ENCODE measurements around the gene ADAMTS12.

The ADAMTS12 gene

GRCh38 chr5:33649549-33650482, 242.0 kb downstream of the ADAMTS12 start:
- DNase-seq: no peak

DNA sequence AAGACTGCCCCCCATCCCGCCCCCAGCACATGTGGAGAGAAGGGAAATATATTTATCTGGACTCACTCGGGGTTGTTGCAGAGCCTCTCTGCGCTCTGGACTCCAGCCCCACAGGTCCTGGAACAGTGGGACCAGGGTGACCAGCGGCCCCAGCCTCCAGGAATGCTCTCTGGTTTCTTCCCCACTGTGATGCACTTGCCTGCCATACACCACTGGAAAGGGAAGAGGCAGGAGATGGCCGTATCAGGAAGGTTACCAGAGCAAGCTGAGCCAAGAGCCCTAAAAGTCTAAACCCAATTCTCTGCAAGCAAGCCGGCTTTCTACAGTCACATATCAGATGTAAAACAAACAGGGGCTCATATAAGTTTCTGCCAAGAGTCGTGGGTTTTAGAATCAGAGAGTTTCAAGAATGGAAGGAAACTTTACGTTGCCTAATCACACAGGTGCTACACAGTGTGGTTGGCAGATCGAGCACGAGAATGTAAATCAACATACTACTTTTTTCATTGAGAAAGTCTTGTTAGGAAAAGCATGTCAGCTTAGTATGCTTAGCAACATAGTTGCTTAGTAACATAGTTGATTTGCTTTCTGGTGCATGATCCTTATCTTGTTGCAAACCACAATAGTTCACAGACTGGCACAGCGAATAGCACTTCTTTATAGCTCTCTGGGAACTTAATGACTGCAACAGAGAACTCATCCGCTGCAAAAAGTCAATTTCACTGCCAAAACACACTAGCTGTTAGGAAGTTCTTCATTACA, 249.9 kb downstream of the ADAMTS12 start:
- no peak for DNase-seq

DNA sequence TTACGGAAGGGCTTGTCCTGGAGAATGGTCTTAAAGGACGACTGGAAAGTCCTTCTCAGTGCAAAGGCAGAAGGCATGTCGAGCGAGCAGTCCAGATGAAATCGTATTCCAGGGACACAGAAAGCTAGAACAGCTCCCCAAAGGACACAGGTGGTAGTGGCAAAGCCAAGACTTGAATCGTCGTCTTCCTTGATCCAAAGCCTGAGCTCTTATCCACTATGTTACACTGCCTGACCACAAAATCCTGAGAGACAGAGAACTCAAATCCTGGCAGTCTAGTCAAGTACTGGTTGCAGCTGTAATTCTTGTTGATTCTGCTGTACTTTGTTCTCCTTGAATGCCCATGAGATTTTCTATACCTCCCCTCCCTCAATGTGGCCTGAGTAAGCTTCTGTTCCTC, 252.3 kb downstream of the ADAMTS12 start:
- DNase-seq: no peak

- DNase-seq: no peak
These were observed 254.8 kb downstream of the ADAMTS12 start for GRCh38 chr5:33637011-33637410.

GRCh38 chr5:33635582-33635981, 256.2 kb downstream of the ADAMTS12 start:
- DNase-seq: no peak

DNA sequence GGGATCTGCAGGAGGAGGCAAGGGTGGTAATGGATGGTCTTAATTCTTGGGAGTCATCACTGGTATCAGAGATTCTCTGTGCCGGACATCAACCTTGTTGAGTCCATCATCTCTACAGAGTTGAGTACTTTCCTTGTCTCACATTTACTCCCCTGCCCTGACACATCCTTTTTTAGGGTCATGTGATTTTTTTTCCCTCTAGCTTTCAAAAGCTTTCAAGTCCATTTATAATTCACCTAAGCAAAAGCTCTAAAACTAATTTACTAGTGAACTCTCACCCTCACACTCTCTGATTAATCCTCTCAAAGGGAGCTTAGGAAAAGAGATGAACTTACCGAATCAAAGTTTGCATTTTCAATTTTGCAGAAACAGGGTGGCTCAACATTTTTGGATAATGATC, 258.1 kb downstream of the ADAMTS12 start:
- DNase-seq: no peak

DNA sequence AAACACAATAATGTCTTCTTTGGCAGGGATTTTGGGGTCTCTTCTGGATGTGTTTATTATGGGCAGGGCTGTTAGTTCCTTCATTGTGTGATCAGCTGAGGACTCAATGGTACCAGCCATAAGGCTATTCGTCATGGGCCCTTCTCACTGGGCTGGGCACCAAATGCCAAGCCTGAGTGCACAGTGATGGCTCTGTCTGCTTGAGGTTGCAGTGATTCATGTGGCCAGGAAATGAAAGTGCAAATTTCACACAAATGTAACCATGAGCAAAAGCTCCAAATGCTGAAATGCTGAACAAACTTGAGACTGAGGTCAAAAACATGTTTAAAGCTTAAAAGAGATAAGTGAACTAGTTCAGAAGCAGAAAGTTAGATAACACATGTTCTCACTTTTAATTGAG, 260.0 kb downstream of the ADAMTS12 start:
- no peak for DNase-seq

- no peak for DNase-seq
These were observed 260.7 kb downstream of the ADAMTS12 start for GRCh38 chr5:33631139-33631538.

- DNase-seq: no peak
These were observed 261.8 kb downstream of the ADAMTS12 start for GRCh38 chr5:33629999-33630398.

DNA sequence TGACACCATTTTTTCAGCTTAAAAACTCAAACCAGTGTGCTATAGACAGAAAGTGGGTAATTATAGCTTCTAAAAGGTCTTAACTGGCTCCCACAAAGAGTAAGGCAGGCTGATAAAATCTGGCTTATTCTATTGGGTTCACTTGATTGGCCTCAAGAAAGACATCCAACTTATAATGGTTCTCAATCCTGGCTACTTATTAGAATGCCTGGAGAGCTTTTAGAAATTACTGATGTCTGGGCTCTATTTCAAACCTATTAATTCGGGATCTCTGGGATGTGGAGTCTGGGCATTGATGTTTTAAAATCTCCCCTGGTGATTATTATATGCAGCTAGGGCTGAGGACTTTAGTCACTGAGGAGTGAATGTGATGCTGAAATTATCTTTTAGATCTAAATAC, 263.0 kb downstream of the ADAMTS12 start:
- no peak for DNase-seq

DNA sequence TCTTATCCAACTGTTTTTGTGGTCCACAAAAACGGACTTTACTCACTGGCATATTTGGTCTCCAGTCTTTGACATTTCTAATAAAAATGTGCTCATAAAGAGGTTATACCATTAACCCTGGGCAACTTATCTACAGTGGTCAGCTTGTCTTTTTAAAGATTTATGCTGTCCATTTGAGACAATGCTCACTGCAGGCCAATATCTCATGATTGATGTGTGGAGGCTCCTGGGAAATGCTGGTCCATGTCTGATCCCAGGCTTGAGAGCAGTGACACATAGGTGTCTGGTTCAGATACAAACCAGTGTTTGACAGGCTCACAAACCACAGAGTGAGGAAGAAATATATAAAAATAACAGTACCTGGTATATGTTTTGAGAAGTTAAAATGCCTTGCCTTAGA, 270.3 kb downstream of the ADAMTS12 start:
- no peak for DNase-seq

- no peak for DNase-seq
These were observed 277.8 kb downstream of the ADAMTS12 start for GRCh38 chr5:33614039-33614438.

GRCh38 chr5:33612386-33612785, 279.4 kb downstream of the ADAMTS12 start:
- no peak for DNase-seq

- no peak for DNase-seq
These were observed 279.9 kb downstream of the ADAMTS12 start for GRCh38 chr5:33611877-33612276.

- no peak for DNase-seq
These were observed 283.3 kb downstream of the ADAMTS12 start for GRCh38 chr5:33608344-33609041.

DNA sequence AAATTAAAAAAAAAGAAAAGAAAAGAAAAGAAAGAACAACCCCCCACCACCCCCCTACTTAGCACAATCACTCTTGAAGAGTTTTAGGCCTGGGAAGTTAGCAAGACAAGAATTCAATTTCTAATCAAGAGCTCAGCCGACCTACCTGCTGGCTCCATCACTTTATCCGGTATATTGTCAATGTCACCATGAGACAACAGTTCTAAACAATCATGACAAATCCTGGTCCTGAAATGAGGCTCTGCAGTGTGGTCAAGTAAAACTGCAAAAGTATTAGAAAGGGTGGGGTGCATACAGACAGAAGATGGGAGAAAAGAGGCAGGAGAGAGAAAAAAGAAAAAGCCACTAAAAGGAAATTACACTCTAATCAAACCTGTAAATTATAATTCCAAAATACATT, 287.3 kb downstream of the ADAMTS12 start:
- no peak for DNase-seq

- no peak for DNase-seq
These were observed 289.9 kb downstream of the ADAMTS12 start for GRCh38 chr5:33601881-33602280.

DNA sequence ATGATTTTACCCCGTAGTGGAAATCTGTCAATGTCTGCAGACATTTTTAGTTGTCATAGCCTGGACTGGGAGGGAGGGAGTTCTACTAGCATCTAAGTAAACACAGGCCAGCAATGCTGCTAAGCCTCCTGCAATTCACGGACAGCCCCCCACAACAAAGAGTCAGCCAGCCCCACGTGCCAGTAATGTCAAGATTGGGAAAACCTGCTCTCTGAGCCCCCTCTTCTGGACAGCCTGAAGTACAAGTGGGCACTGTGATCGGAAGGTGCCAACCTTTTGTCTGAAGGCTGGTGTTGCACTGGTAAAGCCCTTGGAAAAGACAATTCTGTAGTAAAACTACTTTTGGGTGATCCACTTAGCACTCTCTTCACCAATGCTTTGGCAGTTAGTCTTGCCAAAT, 296.5 kb downstream of the ADAMTS12 start:
- DNase-seq: no peak

DNA sequence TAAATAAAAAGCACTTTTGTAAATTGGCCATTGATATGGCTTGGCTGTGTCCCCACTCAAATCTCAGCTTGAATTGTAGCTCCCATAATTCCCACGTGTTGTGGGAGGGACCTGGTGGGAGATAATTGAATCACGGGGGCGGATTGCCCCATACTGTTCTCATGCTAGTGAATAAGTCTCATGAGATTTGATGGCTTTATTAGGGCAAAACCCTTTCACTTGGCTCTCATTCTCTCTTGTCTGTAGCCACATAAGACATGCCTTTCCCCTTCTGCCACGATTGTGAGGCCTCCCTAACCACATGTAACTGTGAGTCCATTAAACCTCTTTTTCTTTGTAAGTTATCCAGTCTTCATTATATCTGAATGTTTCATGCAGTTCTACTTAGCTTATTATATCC, 297.8 kb downstream of the ADAMTS12 start:
- no peak for DNase-seq

- DNase-seq: no peak
These were observed 299.5 kb downstream of the ADAMTS12 start for GRCh38 chr5:33592245-33592644.

- peak; percentile 33 to 58 (median 41) for DNase-seq
These were observed 303.0 kb downstream of the ADAMTS12 start for GRCh38 chr5:33588654-33589372.

GRCh38 chr5:33583332-33583731, 308.5 kb downstream of the ADAMTS12 start:
- no peak for DNase-seq

- no peak for DNase-seq
These were observed 309.4 kb downstream of the ADAMTS12 start for GRCh38 chr5:33582417-33582816.
